GM12892 (cell line): ENCODE data around the gene CCDC83.

Experiments
- POLR2A ChIP-seq: IDR thresholded peaks from 2 replicates; pipeline ENCODE4 v1.6.1; 2011; ENCODE audit warnings: low read depth, low read length, control low read depth
- TAF1 ChIP-seq: IDR thresholded peaks from 2 replicates; pipeline ENCODE4 v1.6.1; 2011; ENCODE audit warnings: low read depth, mild to moderate bottlenecking, control low read depth, low read length, borderline replicate concordance

- TF ChIP-seq TAF1: no peak
- TF ChIP-seq POLR2A: no peak
Observed at GRCh38 chr11:85889676-85890579, 34.7 kb downstream of the CCDC83 start.
